ENCODE data around the gene SF3B4.

The SF3B4 gene

GRCh38 chr1:149933208-149933607, 5.6 kb upstream of the SF3B4 start:
- no peak for DNase-seq (ENCODE audit: low read depth in 2 of 2)

- DNase-seq (ENCODE audit: low read depth in 2 of 2), result no peak
These were observed 4.9 kb upstream of the SF3B4 start for GRCh38 chr1:149932474-149932873.

- no peak for DNase-seq (ENCODE audit: low read depth in 2 of 2)
These were observed 3.7 kb upstream of the SF3B4 start for GRCh38 chr1:149931212-149931790.

DNA sequence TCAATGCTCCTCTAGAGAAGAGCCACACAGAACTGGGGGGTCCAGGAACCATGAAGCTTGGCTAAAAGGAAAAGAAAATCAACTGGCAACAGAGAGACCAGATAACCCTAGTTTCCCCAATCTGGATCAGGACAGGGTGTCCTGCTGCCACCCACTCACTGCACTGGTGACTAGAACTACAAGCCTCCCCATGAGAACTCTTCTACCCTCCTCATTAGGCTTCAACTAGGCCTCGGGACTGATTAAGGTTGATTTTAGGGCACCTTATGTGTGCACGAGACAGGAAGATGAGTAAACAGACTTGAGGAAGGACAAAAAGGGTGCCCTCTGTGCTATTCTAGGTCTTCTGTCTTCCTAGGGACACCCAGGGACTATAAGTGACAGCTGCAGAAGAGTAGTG, 2.3 kb upstream of the SF3B4 start:
- no peak for DNase-seq (ENCODE audit: low read depth in 2 of 2)

- no peak for DNase-seq (ENCODE audit: low read depth in 2 of 2)
These were observed 760 bp upstream of the SF3B4 start for GRCh38 chr1:149928401-149928724.

- no peak for DNase-seq (ENCODE audit: low read depth in 2 of 2)
These were observed 494 bp downstream of the SF3B4 start for GRCh38 chr1:149927056-149927562.

DNA sequence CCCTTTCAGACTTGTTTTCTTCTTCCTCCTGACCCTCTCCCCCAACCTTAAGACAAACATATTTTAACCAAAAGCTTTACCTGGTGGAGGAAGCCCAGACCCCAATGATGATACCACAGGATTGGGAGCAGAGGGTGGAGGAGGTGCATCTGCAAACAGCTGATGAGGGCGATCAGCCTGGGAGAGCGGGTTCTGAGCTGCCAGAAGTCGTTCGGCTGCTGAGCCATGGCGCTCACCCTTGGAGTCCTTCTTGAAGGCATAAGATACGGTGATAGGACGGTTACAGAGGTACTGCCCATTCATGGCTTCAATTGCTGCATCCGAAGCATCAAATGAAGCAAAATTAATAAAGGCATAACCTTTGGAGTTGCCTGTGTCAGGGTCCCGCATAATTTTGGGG, 1.3 kb downstream of the SF3B4 start:
- DNase-seq (ENCODE audit: low read depth in 2 of 2), result no peak

GRCh38 chr1:149925751-149926150, 1.9 kb downstream of the SF3B4 start:
- no peak for DNase-seq (ENCODE audit: low read depth in 2 of 2)

- DNase-seq (ENCODE audit: low read depth in 2 of 2), result no peak
These were observed 2.3 kb downstream of the SF3B4 start for GRCh38 chr1:149925345-149925744.

- no peak for DNase-seq (ENCODE audit: low read depth in 2 of 2)
These were observed 4.0 kb downstream of the SF3B4 start for GRCh38 chr1:149923626-149924025.

GRCh38 chr1:149917571-149918144, 9.9 kb downstream of the SF3B4 start, which contains the start of gene SV2A:
SV2A (minus strand) TSS chr1:149917844; CDS start chr1:149913840, 4,004 bp downstream.
- DNase-seq (ENCODE audit: low read depth in 2 of 2), result peak; percentile 34 to 46

- DNase-seq (ENCODE audit: low read depth in 2 of 2), result no peak
These were observed 10.7 kb downstream of the SF3B4 start for GRCh38 chr1:149916898-149917252.

DNA sequence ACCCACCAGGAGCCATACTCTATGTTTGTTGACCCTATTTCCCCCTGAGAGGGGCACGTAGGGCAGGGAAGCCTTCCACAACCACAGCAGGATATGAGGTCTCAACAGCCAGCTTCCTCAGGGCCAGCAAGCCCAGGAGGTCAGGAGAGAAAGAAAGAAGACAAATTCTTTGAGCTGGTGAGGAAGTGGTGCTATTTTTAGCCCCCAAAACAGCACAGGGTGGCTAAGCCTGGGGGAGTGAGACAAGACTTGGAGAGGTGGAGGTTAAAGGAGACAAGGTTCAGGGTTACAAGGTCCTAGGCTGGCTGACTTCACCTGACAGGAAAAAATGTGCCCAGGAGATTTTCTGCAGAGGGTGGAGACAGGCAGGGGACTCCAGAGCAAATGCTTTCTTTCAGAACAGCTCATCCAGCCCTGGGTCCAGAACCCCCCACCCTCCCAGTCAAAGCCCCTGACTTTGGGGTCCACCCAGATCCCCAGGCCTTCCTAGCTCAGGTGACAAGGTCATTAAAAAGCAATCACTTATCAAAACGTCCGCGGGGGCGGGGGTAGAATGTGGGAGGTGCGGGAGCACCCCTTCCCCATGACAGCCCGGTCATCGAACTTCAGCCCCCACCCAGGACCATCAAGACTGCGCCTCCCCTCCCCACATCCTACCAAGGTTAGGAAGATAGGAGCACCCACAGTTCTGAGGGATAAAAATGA, 11.3 kb downstream of the SF3B4 start:
- no peak for DNase-seq (ENCODE audit: low read depth in 2 of 2)

DNA sequence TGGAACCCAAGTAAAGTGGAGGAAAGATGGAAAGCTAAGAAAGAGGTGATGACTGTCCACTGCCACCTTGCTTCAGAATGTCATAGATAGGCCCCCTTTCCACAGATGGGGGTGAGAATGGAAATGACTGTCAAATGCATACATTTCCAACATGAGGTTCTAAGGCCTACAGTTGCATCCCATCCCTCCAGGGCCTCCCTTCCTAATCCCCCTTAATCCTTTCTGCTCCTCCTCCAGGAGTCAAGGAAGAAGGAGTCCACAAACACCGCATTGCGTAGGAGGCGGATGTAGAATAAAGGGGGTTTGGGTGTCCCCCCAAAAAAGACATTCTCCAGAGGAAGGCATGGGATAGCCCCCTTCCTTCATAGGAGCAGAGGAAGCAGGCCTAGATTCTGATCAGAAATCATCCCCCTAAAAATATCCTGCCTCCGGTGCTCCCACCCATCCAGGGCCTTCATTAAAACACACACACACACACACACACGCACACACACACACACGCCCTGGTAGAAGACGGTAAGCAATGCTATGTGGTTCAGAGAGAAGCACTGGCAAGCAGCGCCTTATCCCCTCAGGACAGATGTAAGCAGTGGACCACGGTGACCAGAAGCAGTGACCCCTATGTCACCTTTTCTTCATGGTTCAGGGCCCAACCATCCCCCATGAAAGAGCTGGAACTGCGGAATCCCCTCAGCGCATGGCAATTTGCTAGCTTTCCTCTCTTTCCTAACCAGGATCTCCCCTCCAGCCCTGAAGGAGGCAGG, 12.0 kb downstream of the SF3B4 start:
- no peak for DNase-seq (ENCODE audit: low read depth in 2 of 2)

DNA sequence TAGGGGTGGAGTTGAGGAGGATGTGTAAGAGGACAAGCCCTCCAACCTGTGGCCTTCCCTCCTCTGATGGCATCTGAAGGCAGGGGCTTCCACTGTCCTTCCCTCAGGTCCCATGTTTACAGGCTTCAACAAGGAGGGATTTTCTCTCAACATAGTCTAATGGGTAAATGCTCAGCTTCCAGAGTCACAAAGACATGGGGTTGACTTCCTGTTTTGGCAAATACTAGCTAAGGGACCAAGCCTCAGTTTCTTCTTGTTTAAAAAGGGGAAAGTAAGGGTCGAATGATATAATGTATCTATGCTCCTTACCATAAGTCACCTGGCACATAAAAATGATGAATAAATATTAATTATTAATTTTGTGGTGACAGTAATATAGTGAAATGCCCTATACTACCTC, 13.1 kb downstream of the SF3B4 start:
- no peak for DNase-seq (ENCODE audit: low read depth in 2 of 2)

DNA sequence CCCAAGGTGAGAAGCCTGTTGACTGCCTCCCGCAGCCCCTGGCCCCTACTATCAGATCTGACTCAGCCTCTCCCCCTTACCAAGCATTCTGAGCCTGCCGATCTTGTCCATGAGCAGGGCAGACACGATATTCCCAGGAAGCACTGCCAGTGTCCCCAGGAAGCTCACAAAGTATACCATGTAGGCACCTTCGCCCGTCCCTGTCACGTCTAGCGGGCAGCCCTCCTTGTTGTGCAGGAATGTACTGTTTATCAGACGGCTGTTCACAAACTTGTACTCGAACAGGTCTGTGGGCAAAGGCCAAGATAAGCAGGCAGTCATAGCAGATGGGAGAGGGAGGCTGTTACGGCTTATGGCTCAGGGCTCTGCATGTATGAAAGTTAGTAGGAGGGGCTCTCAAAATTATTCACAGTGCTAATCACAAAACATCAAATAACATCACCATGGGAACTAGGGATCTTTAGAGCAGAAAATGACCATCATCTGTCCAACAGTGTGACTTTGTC, 21.0 kb downstream of the SF3B4 start:
- DNase-seq (ENCODE audit: low read depth in 2 of 2), result no peak

GRCh38 chr1:149903836-149904491, 23.6 kb downstream of the SF3B4 start:
- no peak for DNase-seq (ENCODE audit: low read depth in 2 of 2)

DNA sequence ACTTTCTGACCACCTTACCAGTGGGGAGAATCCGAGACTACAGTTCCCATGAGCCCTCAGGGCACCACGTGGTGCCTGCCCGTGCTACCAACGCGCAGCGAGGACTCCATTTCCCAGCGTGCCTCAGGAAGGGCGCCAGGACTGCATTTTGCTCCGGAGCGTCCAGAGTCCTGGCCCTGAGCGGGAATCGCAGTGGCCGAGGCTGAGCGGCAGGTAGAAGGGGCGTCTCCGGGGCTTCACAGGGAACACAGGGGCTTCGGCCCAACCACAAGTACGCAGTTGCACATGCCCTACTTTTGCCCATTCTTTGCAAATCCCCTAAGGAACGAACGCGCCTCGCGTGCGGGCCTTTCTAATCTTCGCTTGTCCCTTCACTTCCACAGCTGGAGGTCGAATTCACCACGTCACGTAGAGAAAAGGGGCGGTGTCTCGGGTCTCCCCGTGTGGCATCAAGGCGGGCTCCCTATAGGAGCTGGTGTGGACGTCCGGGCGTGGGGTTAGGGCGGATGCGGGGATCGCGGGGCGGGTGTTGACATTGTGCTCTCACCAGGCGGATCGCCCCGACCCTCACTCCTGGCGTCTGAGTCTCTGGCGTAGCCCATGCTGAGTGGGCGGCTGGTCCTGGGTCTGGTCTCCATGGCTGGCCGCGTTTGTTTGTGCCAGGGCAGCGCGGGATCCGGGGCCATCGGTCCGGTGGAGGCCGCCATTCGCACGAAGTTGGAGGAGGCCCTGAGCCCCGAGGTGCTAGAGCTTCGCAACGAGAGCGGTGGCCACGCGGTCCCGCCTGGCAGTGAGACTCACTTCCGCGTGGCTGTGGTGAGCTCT, 27.9 kb downstream of the SF3B4 start, which contains the start of gene BOLA1:
TSS of gene BOLA1 (plus strand) at position 109 of the 825 bp plus-strand sequence. CDS start at position 601, 492 bp downstream.
- DNase-seq (ENCODE audit: low read depth in 2 of 2), result peak; percentile 70 to 81

GRCh38 chr1:149896575-149896974, 31.0 kb downstream of the SF3B4 start:
- no peak for DNase-seq (ENCODE audit: low read depth in 2 of 2)

DNA sequence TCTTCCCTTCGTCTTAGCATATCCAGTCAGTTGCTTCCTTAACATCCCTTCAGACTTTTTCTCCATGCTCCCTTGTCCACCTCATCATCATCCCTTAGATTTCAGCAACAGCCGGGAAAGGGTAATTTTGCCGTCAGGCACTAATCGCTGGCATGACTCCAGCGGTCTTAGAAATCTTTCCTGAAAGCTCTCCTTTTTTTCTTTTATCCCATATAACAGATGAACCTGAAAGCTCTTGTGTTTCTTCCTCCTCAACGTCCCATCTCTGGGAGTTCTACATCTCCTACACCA, 38.7 kb downstream of the SF3B4 start:
- no peak for DNase-seq (ENCODE audit: low read depth in 2 of 2)
